DND-41 (cell line): ENCODE results near the gene FXR2.

ENCODE experiments used
- ATAC-seq: fragments of 200-7000 bp; cut with Tn5 transposase; 3 replicates; pipeline ENCODE4 v1.9.1; 2021; ENCODE audit warnings: low read depth; ENCODE audit not compliant: insufficient read depth
- DNase-seq: peaks from one replicate; pipeline ENCODE4 v3.0.0-alpha.2; 2020
- H2AFZ ChIP-seq: 2 replicates; pipeline ENCODE4 v1.6.0; 2012; ENCODE audit warnings: low read depth, low read length
- H3K27ac ChIP-seq: 2 replicates; pipeline ENCODE4 v1.5.1; 2012; ENCODE audit warnings: low read length, inconsistent platforms
- H3K27me3 ChIP-seq: fragments of 200-600 bp; sonication (generic); 2 replicates; pipeline ENCODE4 v1.6.0; 2012; ENCODE audit warnings: low read length, mild to moderate bottlenecking, inconsistent platforms; ENCODE audit not compliant: insufficient read depth, poor library complexity
- H3K36me3 ChIP-seq: 2 replicates; pipeline ENCODE4 v1.5.1; 2012; ENCODE audit warnings: low read length, inconsistent platforms; ENCODE audit not compliant: insufficient read depth
- H3K4me1 ChIP-seq: 2 replicates; pipeline ENCODE4 v1.5.1; 2012; ENCODE audit warnings: mild to moderate bottlenecking, low read length; ENCODE audit not compliant: insufficient read depth
- H3K4me2 ChIP-seq: 2 replicates; pipeline ENCODE4 v1.6.0; 2012; ENCODE audit warnings: mild to moderate bottlenecking, moderate library complexity, low read length, inconsistent platforms; ENCODE audit not compliant: insufficient read depth
- H3K4me3 ChIP-seq, 2 experiments: fragments of 200-600 bp in 1 of 2; shearing (Covaris generic) in 1 of 2; 2 replicates each; pipeline ENCODE4 v1.5.1; 2012 to 2016; ENCODE audit warnings: inconsistent platforms in 2 of 2, low read length in 2 of 2, mild to moderate bottlenecking in 2 of 2, low read depth in 1 of 2, moderate library complexity in 1 of 2
- H3K79me2 ChIP-seq: 2 replicates; pipeline ENCODE4 v1.6.0; 2012; ENCODE audit warnings: low read length, inconsistent platforms; ENCODE audit not compliant: insufficient read depth
- H3K9ac ChIP-seq: 2 replicates; pipeline ENCODE4 v1.6.0; 2012; ENCODE audit warnings: low read depth, mild to moderate bottlenecking, inconsistent platforms, low read length, moderate library complexity
- H3K9me3 ChIP-seq: 2 replicates; pipeline ENCODE4 v1.5.1; 2012; ENCODE audit warnings: low read length, moderate library complexity, mild to moderate bottlenecking, inconsistent platforms; ENCODE audit not compliant: insufficient read depth, severe bottlenecking
- H4K20me1 ChIP-seq: 2 replicates; pipeline ENCODE4 v1.6.0; 2012; ENCODE audit warnings: low read length; ENCODE audit not compliant: insufficient read depth
- EZH2 ChIP-seq: IDR thresholded peaks from 3 replicates; pipeline ENCODE4 v1.6.1; 2012; ENCODE audit warnings: borderline replicate concordance, low read depth, mild to moderate bottlenecking, moderate library complexity, low read length, inconsistent platforms; ENCODE audit not compliant: severe bottlenecking
- TF ChIP-seq, protein P1 (sequence below): IDR thresholded peaks from 2 replicates; pipeline ENCODE4 v1.5.1; 2012; ENCODE audit warnings: borderline replicate concordance, low read length, moderate library complexity, mild to moderate bottlenecking; ENCODE audit not compliant: poor library complexity, severe bottlenecking; ENCODE audit errors: extremely low read depth

FXR2 gene

DNA sequence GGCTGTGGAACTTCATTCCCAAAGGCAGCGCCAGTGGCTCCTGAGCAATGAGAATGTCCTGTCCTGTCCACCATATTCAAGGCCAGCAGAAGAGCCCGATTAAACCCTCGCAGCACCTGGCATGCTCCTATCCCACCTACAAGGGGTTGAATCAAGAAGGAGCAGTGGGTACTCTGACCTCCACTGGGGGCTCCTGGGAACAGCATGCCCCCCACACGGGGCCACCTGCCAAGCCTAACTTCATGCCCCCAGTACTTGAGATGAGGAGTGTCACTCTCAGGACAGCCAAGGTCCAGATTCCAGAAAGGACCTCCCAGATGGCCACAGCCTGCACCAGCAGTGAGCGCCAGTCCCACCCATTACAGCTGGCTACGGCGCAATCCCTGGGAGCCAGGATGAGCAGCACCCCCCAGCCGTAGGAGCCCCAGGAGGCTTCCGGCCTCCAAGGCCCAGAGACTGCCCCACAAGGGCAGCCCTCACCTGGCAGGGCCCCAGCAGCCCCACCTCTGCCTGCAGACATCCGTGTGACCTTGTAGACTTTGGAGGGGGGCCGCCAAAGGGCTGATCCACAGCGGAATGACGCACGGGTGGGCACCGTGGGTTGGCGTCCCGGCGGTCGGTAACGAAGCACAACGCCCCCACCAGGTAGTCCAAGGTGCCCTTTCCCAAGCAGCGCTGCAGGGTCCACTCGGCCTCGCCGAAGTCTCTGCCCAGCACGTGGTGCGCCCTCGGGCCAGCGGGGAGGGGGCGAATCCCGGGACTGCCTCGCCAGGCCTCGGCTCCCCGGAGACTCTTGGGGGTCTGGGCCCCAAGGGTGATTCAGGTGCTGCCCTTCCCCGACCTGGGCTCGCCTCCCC is 32.1 kb downstream of the FXR2 start:
- H3K79me2 ChIP-seq, result peaks cover 57% of the 10 kb centered on the region
- peak overlapping the region; percentile 98 for H3K27ac ChIP-seq
- H2AFZ ChIP-seq, result peak overlapping the region; percentile 74
- peaks cover 19% of the 10 kb centered on the region for H4K20me1 ChIP-seq
- TF ChIP-seq, protein P1, sequence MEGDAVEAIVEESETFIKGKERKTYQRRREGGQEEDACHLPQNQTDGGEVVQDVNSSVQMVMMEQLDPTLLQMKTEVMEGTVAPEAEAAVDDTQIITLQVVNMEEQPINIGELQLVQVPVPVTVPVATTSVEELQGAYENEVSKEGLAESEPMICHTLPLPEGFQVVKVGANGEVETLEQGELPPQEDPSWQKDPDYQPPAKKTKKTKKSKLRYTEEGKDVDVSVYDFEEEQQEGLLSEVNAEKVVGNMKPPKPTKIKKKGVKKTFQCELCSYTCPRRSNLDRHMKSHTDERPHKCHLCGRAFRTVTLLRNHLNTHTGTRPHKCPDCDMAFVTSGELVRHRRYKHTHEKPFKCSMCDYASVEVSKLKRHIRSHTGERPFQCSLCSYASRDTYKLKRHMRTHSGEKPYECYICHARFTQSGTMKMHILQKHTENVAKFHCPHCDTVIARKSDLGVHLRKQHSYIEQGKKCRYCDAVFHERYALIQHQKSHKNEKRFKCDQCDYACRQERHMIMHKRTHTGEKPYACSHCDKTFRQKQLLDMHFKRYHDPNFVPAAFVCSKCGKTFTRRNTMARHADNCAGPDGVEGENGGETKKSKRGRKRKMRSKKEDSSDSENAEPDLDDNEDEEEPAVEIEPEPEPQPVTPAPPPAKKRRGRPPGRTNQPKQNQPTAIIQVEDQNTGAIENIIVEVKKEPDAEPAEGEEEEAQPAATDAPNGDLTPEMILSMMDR, result peak; percentile 28
- no peak for TF ChIP-seq EZH2
- no peak for DNase-seq
- no peaks in the 10 kb centered on the region for H3K9me3 ChIP-seq
- H3K4me3 ChIP-seq, result peak overlapping the region; percentile 9 to 87; a peak in 3 of 4 replicates
- peak overlapping the region; percentile 88 for H3K9ac ChIP-seq
- no peaks in the 10 kb centered on the region for H3K27me3 ChIP-seq
- no peak for ATAC-seq
- H3K4me1 ChIP-seq, result peaks cover 54% of the 10 kb centered on the region
- peak overlapping the region; percentile 67 for H3K4me2 ChIP-seq
- peaks cover 60% of the 10 kb centered on the region for H3K36me3 ChIP-seq

DNA sequence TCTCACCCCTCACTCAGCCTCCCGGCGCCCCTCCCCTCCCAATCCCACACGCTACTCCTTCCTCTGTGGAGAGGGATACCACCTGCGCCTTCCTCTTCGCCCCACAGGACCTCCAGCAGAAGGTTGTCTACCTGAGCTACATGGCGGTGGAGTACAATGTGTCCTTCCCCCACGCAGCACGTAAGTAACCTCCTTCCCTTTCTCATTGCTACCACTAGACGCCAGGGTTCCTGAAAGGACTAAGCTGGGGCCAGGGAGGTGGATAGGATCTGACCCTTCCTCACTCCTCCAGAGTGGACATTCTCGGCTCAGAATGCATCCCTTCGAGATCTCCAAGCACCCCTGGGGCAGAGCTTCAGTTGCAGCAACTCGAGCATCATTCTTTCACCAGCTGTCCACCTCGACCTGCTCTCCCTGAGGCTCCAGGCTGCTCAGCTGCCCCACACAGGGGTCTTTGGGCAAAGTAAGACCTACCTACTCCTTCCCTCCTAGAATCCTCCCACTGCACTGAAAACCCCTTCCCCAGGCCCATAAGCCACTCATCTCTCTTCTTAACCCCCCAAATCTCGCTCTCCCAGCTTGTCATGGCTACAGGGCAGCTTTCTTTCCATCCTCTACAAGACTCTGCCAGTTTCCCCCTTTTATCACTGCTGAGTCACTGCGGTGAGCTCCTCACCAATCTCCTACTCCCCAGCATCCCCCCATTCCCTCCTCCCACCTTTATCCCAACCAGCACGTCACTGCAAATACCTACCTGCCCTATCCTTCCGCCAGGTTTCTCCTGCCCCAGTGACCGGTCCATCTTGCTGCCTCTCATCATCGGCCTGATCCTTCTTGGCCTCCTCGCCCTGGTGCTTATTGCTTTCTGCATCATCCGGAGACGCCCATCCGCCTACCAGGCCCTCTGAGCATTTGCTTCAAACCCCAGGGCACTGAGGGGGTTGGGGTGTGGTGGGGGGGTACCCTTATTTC is 33.8 kb downstream of the FXR2 start:
- Histone ChIP-seq H3K9ac (no peak overlapping the region), H3K27ac (0 out of 2 replicates have a peak overlapping the region, but pooled peaks have one; percentile 69), H3K9me3 (no peaks in the 10 kb centered on the region), H4K20me1 (peaks cover 35% of the 10 kb centered on the region), H3K36me3 (peaks cover 63% of the 10 kb centered on the region), H3K4me1 (peaks cover 67% of the 10 kb centered on the region), H3K4me3 (no peak overlapping the region), H3K4me2 (no peak overlapping the region), H2AFZ (no peak overlapping the region), H3K27me3 (no peaks in the 10 kb centered on the region), H3K79me2 (peaks cover 67% of the 10 kb centered on the region)
- ATAC-seq (no peak), DNase-seq (no peak)
- TF ChIP-seq, protein P1, result no peak
- TF ChIP-seq EZH2, result no peak

DNA sequence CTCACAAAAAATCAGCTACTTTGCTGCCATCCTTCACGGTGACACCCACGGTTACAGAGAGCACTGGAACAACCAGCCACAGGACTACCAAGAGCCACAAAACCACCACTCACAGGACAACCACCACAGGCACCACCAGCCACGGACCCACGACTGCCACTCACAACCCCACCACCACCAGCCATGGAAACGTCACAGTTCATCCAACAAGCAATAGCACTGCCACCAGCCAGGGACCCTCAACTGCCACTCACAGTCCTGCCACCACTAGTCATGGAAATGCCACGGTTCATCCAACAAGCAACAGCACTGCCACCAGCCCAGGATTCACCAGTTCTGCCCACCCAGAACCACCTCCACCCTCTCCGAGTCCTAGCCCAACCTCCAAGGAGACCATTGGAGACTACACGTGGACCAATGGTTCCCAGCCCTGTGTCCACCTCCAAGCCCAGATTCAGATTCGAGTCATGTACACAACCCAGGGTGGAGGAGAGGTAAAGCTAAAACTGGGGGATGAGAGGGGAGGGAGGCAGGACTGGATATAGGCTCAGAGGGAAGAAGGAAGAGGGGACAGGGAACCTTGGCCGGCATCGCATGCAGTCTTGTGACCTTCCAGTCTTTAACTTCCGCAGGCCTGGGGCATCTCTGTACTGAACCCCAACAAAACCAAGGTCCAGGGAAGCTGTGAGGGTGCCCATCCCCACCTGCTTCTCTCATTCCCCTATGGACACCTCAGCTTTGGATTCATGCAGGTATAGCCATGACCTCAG is 34.7 kb downstream of the FXR2 start:
- no peak; the same call in 1 of the 3 replicates for ATAC-seq
- Histone ChIP-seq H3K4me2 (no peak overlapping the region), H4K20me1 (peaks cover 44% of the 10 kb centered on the region), H3K4me1 (peaks cover 67% of the 10 kb centered on the region), H3K9me3 (no peaks in the 10 kb centered on the region), H3K27me3 (no peaks in the 10 kb centered on the region), H3K9ac (peak overlapping the region; percentile 34), H3K36me3 (peaks cover 66% of the 10 kb centered on the region), H3K4me3 (no peak overlapping the region), H2AFZ (no peak overlapping the region), H3K27ac (peak overlapping the region; percentile 69), H3K79me2 (peaks cover 67% of the 10 kb centered on the region)
- DNase-seq, result peak; percentile 61
- TF ChIP-seq, protein P1, result no peak
- no peak for TF ChIP-seq EZH2
